GM21423 (cell line): Measurements from ENCODE around the gene CIPC.
A peak's percentile ranks its signal among the peaks of the same experiment; 100 is the strongest.

Source experiments
- ATAC-seq: cut with Tn5 transposase; IDR thresholded peaks from one replicate; pipeline ENCODE4 v1.9.1; 2021; ENCODE audit warnings: mild to moderate bottlenecking, moderate library complexity; ENCODE audit not compliant: unreplicated experiment

CIPC gene

GRCh38 chr14:77100961-77101360 is 2.9 kb downstream of the CIPC start:
- ATAC-seq: no peak

- ATAC-seq: no peak
Measured at GRCh38 chr14:77102154-77102553, 4.1 kb downstream of the CIPC start.

- ATAC-seq: no peak
Measured at GRCh38 chr14:77103475-77103874, 5.4 kb downstream of the CIPC start.

GRCh38 chr14:77103951-77104350 is 5.9 kb downstream of the CIPC start:
- ATAC-seq: no peak

GRCh38 chr14:77104393-77104792 is 6.3 kb downstream of the CIPC start:
- ATAC-seq: no peak

- ATAC-seq: no peak
Measured at GRCh38 chr14:77105145-77105939, 7.3 kb downstream of the CIPC start.

- ATAC-seq: no peak
Measured at GRCh38 chr14:77106666-77107065, 8.6 kb downstream of the CIPC start.

GRCh38 chr14:77107228-77107627 is 9.2 kb downstream of the CIPC start:
- no peak for ATAC-seq

- ATAC-seq: no peak
Measured at GRCh38 chr14:77108753-77109152, 10.7 kb downstream of the CIPC start.

- ATAC-seq: no peak
Measured at GRCh38 chr14:77109656-77110055, 11.6 kb downstream of the CIPC start.

- ATAC-seq: no peak
Measured at GRCh38 chr14:77110286-77110685, 12.2 kb downstream of the CIPC start.

- ATAC-seq: no peak
Measured at GRCh38 chr14:77111021-77111420, 13.0 kb downstream of the CIPC start.

- ATAC-seq: no peak
Measured at GRCh38 chr14:77113644-77114043, 15.6 kb downstream of the CIPC start.

GRCh38 chr14:77114609-77115008 is 16.6 kb downstream of the CIPC start:
- no peak for ATAC-seq

GRCh38 chr14:77116172-77116817 is 18.2 kb downstream of the CIPC start:
- ATAC-seq: no peak

GRCh38 chr14:77119851-77120250 is 21.8 kb downstream of the CIPC start:
- no peak for ATAC-seq

GRCh38 chr14:77120771-77121743 is 23.0 kb downstream of the CIPC start:
- peak; percentile 91 for ATAC-seq

GRCh38 chr14:77122526-77123125 is 24.6 kb downstream of the CIPC start:
- no peak for ATAC-seq

GRCh38 chr14:77123381-77124325 is 25.6 kb downstream of the CIPC start:
- no peak for ATAC-seq
